PC-9 (cell line): ENCODE results near the gene ZNF41. TPM values are rescaled to one million over a fixed set of nuclear protein-coding genes. Genes with fewer than 3 reads are reported as not detected.
A peak's percentile ranks its signal among the peaks of the same experiment; 100 is the strongest.

Experiments
- BruUV-seq: library from RNA; stranded (reverse); fragments of 400-500 nt; replicated peaks from 2 replicates; lab custom pipeline; 2021; lab: Mats Ljungman, UMichigan
- CTCF ChIA-PET: fragments of 300-600 bp; sonication (Branson Sonifier 250); formaldehyde crosslinking; loops from one replicate; lab custom pipeline; 2022; ENCODE audit warnings: antibody characterized with exemption; lab: Charles Lee
- POLR2A ChIA-PET: fragments of 300-600 bp; sonication (Branson Sonifier 250); formaldehyde crosslinking; loops from one replicate; lab custom pipeline; 2022; ENCODE audit warnings: antibody characterized with exemption; ENCODE audit not compliant: unreplicated experiment; lab: Charles Lee
- DNase-seq, 2 experiments: peaks; one replicate each; pipeline versions ENCODE4 v3.0.0 to v3.0.0-alpha.2; 2015 to 2022; ENCODE audit warnings: mixed read lengths in 1 of 2
- H2AFZ ChIP-seq: fragments of 200-600 bp; sonication (generic); 2 replicates; pipeline ENCODE4 v1.8.1; 2017; ENCODE audit warnings: antibody characterized with exemption
- H3F3A ChIP-seq: fragments of 200-600 bp; sonication (generic); 2 replicates; pipeline ENCODE4 v1.8.1; 2017; ENCODE audit warnings: antibody characterized with exemption, mild to moderate bottlenecking, low read depth; ENCODE audit not compliant: insufficient read depth
- H3K27ac ChIP-seq: fragments of 200-600 bp; sonication (generic); 2 replicates; pipeline ENCODE4 v1.6.1; 2016; ENCODE audit warnings: mixed run types
- H3K27me3 ChIP-seq: fragments of 200-600 bp; sonication (generic); 2 replicates; pipeline ENCODE4 v1.6.1; 2016; ENCODE audit warnings: low read depth, mixed run types; ENCODE audit not compliant: insufficient read depth
- H3K36me3 ChIP-seq: fragments of 200-600 bp; sonication (generic); 2 replicates; pipeline ENCODE4 v1.6.1; 2016; ENCODE audit warnings: low read depth, mixed run types
- H3K4me1 ChIP-seq: fragments of 200-600 bp; sonication (generic); replicated peaks from 2 replicates; pipeline ENCODE4 v1.6.1; 2016; ENCODE audit warnings: mixed run types; ENCODE audit not compliant: insufficient read depth
- H3K4me2 ChIP-seq: fragments of 200-600 bp; sonication (generic); 2 replicates; pipeline ENCODE4 v1.6.1; 2017; ENCODE audit warnings: mixed run types
- H3K4me3 ChIP-seq: fragments of 200-600 bp; sonication (generic); 2 replicates; pipeline ENCODE4 v1.6.1; 2016; ENCODE audit warnings: mixed run types
- H3K79me2 ChIP-seq: fragments of 200-600 bp; sonication (generic); 2 replicates; pipeline ENCODE4 v1.6.1; 2017; ENCODE audit warnings: low read depth, mixed run types
- H3K9me2 ChIP-seq: fragments of 200-600 bp; sonication (generic); 2 replicates; pipeline ENCODE4 v1.8.1; 2017; ENCODE audit warnings: mild to moderate bottlenecking; ENCODE audit not compliant: insufficient read depth
- H3K9me3 ChIP-seq: fragments of 200-600 bp; sonication (generic); 2 replicates; pipeline ENCODE4 v1.8.1; 2016; ENCODE audit warnings: low read depth; ENCODE audit not compliant: insufficient read depth
- H4K20me1 ChIP-seq: fragments of 200-600 bp; sonication (generic); 2 replicates; pipeline ENCODE4 v1.8.1; 2017; ENCODE audit not compliant: insufficient read depth
- EZH2 ChIP-seq: fragments of 200-600 bp; sonication (generic); IDR thresholded peaks from 2 replicates; pipeline ENCODE4 v1.8.0; 2017; ENCODE audit warnings: antibody characterized with exemption, low read depth
- intact Hi-C: fragments of 100-400 bp; cut with micrococcal nuclease; formaldehyde crosslinking; loops from one replicate; pipeline ENCODE4 v1.10.0; 2022; ENCODE audit not compliant: unreplicated experiment
- total RNA-seq: library from RNA; stranded (reverse); gene quantifications from 2 replicates; pipeline ENCODE4 v1.2.3, GENCODE V29; 2021
- TF ChIP-seq, protein P1 (sequence below): fragments of 200-600 bp; sonication (generic); conservative IDR thresholded peaks from 2 replicates; pipeline ENCODE4 v1.6.1; 2017; ENCODE audit warnings: mixed run types, antibody characterized with exemption, mild to moderate bottlenecking, moderate library complexity

Gene ZNF41
- total RNA-seq, 1 experiment from 2014 or later: 3.1 TPM

DNA sequence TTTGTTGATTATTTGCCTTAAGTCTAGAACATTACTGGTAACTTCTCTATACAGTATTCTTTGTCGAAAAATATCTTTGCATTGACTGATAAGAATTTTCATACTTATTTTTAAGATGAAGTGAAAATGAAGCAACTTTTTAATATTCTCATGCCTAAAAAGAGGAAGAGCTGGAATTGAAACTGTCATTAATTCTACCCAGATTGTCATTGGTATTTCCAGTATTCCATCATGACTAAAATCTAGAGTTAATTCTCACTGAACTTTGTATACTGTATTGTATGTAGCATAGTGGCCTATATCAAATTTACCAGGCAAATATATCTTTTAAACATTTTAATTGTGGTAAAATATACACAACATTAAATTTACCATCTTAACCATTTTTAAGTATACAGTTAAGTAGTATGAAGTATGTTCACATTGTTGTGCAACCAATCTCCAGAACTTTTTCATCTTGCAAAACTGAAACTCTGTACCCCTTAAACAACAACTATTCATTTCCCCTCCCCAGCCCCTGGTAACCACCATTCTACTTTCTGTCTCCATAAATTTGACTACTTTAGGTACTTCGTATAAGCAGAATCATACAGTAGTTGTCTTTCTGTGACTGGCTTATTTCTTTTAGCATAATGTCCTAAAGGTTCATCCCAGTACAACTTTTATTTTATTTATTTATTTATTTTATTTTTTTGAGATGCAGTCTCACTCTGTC lies 24.3 kb upstream of the ZNF41 start:
- TF ChIP-seq EZH2: no peak
- TF ChIP-seq, protein P1, sequence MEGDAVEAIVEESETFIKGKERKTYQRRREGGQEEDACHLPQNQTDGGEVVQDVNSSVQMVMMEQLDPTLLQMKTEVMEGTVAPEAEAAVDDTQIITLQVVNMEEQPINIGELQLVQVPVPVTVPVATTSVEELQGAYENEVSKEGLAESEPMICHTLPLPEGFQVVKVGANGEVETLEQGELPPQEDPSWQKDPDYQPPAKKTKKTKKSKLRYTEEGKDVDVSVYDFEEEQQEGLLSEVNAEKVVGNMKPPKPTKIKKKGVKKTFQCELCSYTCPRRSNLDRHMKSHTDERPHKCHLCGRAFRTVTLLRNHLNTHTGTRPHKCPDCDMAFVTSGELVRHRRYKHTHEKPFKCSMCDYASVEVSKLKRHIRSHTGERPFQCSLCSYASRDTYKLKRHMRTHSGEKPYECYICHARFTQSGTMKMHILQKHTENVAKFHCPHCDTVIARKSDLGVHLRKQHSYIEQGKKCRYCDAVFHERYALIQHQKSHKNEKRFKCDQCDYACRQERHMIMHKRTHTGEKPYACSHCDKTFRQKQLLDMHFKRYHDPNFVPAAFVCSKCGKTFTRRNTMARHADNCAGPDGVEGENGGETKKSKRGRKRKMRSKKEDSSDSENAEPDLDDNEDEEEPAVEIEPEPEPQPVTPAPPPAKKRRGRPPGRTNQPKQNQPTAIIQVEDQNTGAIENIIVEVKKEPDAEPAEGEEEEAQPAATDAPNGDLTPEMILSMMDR: no peak
- no peak overlapping the region for H3K4me2 ChIP-seq
- H4K20me1 ChIP-seq: no peaks in the 10 kb centered on the region
- no peaks in the 10 kb centered on the region for H3K9me2 ChIP-seq
- no TSS peak for BruUV-seq
- H3K4me1 ChIP-seq: peaks cover 8% of the 10 kb centered on the region
- no peak for DNase-seq
- no peaks in the 10 kb centered on the region for H3K9me3 ChIP-seq
- H3K27me3 ChIP-seq: no peaks in the 10 kb centered on the region
- H2AFZ ChIP-seq: no peak overlapping the region
- H3K79me2 ChIP-seq: no peaks in the 10 kb centered on the region
- intact Hi-C loops: no loop called here
- POLR2A ChIA-PET: no interaction called here
- H3F3A ChIP-seq: peaks cover 7% of the 10 kb centered on the region; the same call in 1 of the 2 replicates
- H3K27ac ChIP-seq: no peak overlapping the region
- H3K4me3 ChIP-seq: no peak overlapping the region
- CTCF ChIA-PET: no interaction called here
- no peaks in the 10 kb centered on the region for H3K36me3 ChIP-seq

DNA sequence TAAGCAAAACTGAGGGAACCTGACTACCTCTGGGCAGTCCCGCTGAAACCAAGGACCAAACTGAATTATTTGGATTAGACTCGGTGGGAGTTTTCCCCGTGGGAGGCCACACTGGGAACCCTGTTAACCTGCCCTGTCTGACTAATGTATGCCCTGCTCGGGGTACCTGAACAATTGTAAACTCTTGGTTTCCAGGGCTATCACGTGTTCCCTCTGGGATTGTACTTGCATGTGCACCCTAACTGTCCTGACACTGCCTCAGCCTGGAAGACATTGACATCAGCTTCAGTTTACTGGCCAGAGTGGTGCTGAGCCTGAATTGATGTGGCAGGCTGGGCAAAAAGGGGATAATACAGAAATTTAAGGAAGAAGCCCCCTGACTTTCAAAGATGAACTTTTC lies 20.1 kb upstream of the ZNF41 start:
- Histone ChIP-seq H3F3A (peaks cover 20% of the 10 kb centered on the region; the same call in 1 of the 2 replicates), H3K27me3 (no peaks in the 10 kb centered on the region), H3K4me2 (peak overlapping the region; percentile 56), H4K20me1 (no peaks in the 10 kb centered on the region), H3K4me1 (peaks cover 40% of the 10 kb centered on the region), H3K27ac (peak overlapping the region; percentile 91), H3K9me2 (no peaks in the 10 kb centered on the region), H3K9me3 (no peaks in the 10 kb centered on the region), H3K4me3 (no peak overlapping the region), H2AFZ (no peak overlapping the region), H3K36me3 (no peaks in the 10 kb centered on the region), H3K79me2 (no peaks in the 10 kb centered on the region)
- POLR2A ChIA-PET: no interaction called here
- DNase-seq: no peak
- TF ChIP-seq, protein P1: no peak
- no peak for TF ChIP-seq EZH2
- CTCF ChIA-PET: no interaction called here
- intact Hi-C loops: no loop called here
- no TSS peak for BruUV-seq

DNA sequence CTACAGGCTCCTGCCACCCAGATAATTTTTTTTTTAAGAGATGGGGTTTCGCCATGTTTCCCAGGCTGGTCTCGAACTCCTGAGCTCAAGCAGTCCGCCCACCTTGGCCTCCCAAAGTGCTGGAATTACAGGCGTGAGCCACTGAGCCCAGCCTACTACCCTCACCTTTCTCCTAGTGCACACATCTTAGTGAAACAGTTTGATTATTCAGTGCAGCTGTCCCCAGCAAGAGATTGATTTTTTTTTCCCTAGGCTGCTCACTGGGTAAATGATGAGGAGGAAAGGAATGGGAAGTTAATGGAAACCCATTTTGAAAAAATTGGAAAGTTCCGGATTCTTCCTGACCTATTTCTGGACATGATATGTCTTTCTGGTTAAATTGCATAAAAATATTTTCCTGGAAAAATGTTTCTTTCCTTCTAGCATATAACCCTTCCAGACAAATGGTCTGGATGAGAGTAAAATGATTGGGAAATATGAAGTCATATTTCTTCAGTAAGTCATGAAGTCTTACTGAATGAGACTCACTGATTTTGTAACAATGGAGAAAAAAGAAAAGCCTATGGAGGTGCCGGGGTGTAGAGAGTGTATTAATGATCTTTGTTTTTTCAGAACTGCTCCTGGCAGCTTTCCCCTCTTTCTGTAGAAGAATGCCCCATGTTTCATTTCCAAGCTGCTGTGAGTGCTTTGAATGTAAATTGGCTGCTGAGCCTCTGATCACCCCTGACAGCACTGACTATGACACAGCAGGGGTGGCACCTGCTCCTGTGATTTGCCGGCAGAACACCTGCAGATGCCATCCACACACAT lies 19.5 kb upstream of the ZNF41 start:
- no peaks in the 10 kb centered on the region for H4K20me1 ChIP-seq
- POLR2A ChIA-PET: interaction anchor here (0.6 kb wide), 1 partner anchor 500 kb away, joined by 18 read pairs; no protein-coding TSS in a partner anchor
- CTCF ChIA-PET: interaction anchor here (0.7 kb wide), 1 partner anchor 525 kb away, joined by 3 read pairs; no protein-coding TSS in a partner anchor
- intact Hi-C loops: no loop called here
- no peak overlapping the region for H3K4me3 ChIP-seq
- BruUV-seq: no TSS peak
- H2AFZ ChIP-seq: no peak overlapping the region
- DNase-seq: peak in 1 of 2 experiments; percentile 60
- peak overlapping the region; percentile 56 for H3K4me2 ChIP-seq
- H3K27ac ChIP-seq: peak overlapping the region; percentile 91
- H3K9me2 ChIP-seq: no peaks in the 10 kb centered on the region
- TF ChIP-seq, protein P1: no peak
- TF ChIP-seq EZH2: no peak
- H3K79me2 ChIP-seq: no peaks in the 10 kb centered on the region
- peaks cover 43% of the 10 kb centered on the region for H3K4me1 ChIP-seq
- no peaks in the 10 kb centered on the region for H3K36me3 ChIP-seq
- H3F3A ChIP-seq: peaks cover 24% of the 10 kb centered on the region; the same call in 1 of the 2 replicates
- H3K9me3 ChIP-seq: no peaks in the 10 kb centered on the region
- no peaks in the 10 kb centered on the region for H3K27me3 ChIP-seq
